Measurements from ENCODE around the gene KIT. TPM values are rescaled to one million over a fixed set of nuclear protein-coding genes. Genes with fewer than 3 reads are reported as not detected.

The KIT gene
- total and polyA plus RNA-seq, 2 donors (not counting 1 experiment from before 2014, with no cell fraction given) = 0.01 TPM; not detected in 1

DNA sequence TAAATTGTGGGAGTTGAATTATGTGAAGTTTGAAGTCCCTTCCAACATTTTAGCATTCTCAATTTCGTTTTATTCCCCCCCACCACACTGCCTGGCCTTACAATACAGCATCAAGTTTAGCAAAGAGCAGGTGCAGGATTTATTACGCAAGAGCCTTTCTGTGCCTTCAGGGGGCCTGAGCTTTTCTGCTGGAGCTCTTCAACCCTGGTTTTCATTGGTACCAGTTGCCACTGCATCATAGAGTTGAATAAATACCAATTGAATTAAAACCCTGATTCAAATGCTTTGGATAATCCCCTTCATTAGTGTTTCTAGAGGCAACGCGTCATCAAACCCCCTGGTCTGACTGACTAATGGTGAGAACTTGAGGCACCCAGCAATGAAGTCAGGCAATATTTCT is 43.6 kb upstream of the KIT start:
- Histone ChIP-seq H3K4me1 (ENCODE audit: control insufficient read depth in 2 of 2, insufficient read depth in 2 of 2, low read length in 2 of 2) (no peaks in the 10 kb centered on the region), H3K27me3 (replicated peaks in 1 of 4; ENCODE audit: control extremely low read depth in 1 of 4, control insufficient read depth in 3 of 4, insufficient read depth in 4 of 4, low read length in 3 of 4) (no peaks in the 10 kb centered on the region), H3K79me2 (ENCODE audit: control insufficient read depth, insufficient read depth, low read length) (no peaks in the 10 kb centered on the region), H2AFZ (ENCODE audit: insufficient read depth, low read depth, low read length, poor library complexity, severe bottlenecking) (no peak overlapping the region), H4K20me1 (ENCODE audit: control insufficient read depth, insufficient read depth, low read length, poor library complexity, severe bottlenecking) (no peaks in the 10 kb centered on the region), H3K4me3 (ENCODE audit: control extremely low read depth in 1 of 5, extremely low read depth in 1 of 5, insufficient read depth in 1 of 5, low read depth in 2 of 5, low read length in 4 of 5) (no peak overlapping the region), H3K9me3 (ENCODE audit: control extremely low read depth in 1 of 3, control insufficient read depth in 2 of 3, insufficient read depth in 1 of 3, low read length in 2 of 3) (no peaks in the 10 kb centered on the region), H3K4me2 (replicated peaks; ENCODE audit: low read depth, low read length, poor library complexity, severe bottlenecking) (no peak overlapping the region), H3K9ac (ENCODE audit: low read length) (no peak overlapping the region), H3K27ac (ENCODE audit: low read length in 2 of 2) (no peak overlapping the region), H3K36me3 (replicated peaks in 1 of 2; ENCODE audit: control extremely low read depth in 1 of 2, control insufficient read depth in 1 of 2, extremely low read depth in 1 of 2, insufficient read depth in 2 of 2, low read length in 1 of 2) (no peaks in the 10 kb centered on the region)
- Mint-ChIP-seq H3K27me3 (peaks cover 7% of the 10 kb centered on the region), H3K4me3 (no peak overlapping the region), H3K4me1 (no peaks in the 10 kb centered on the region), H3K9me3 (ENCODE audit: insufficient read depth) (no peaks in the 10 kb centered on the region), H3K27ac (no peak overlapping the region)
- 100% methylated on average over 1 of the region's 4 CpGs for WGBS (ENCODE audit: insufficient coverage)
- POLR2A ChIA-PET = no interaction called here
- CTCF ChIA-PET = no interaction called here
- no peak for ATAC-seq (ENCODE audit: low read depth)
- intact Hi-C loops (cut with micrococcal nuclease) = no loop called here
- no peak for TF ChIP-seq EZH2 (IDR thresholded peaks at IDR 0.05; ENCODE audit: borderline replicate concordance, insufficient read depth, low read depth, low read length, poor library complexity, severe bottlenecking)
- TF ChIP-seq, protein P1, sequence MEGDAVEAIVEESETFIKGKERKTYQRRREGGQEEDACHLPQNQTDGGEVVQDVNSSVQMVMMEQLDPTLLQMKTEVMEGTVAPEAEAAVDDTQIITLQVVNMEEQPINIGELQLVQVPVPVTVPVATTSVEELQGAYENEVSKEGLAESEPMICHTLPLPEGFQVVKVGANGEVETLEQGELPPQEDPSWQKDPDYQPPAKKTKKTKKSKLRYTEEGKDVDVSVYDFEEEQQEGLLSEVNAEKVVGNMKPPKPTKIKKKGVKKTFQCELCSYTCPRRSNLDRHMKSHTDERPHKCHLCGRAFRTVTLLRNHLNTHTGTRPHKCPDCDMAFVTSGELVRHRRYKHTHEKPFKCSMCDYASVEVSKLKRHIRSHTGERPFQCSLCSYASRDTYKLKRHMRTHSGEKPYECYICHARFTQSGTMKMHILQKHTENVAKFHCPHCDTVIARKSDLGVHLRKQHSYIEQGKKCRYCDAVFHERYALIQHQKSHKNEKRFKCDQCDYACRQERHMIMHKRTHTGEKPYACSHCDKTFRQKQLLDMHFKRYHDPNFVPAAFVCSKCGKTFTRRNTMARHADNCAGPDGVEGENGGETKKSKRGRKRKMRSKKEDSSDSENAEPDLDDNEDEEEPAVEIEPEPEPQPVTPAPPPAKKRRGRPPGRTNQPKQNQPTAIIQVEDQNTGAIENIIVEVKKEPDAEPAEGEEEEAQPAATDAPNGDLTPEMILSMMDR (IDR thresholded peaks at IDR 0.05) = no peak
- no peak for DNase-seq

DNA sequence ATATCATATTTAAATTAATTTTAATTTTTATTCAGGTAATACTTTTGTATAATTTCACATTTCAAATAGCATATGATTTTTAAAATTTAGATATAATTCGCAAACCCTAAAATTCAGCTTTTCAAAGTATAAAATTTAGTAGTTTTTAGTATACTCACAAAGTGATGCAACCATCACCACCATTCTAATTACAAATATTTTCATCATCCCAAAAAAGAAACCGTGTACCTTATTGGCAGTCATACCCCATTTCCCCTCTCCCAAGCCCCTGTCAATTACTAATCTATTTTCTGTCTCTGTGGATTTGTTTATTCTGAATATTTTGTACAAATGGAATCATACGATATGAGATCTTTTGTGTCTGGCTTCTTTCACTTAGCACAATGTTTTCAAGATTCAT is 37.0 kb upstream of the KIT start:
- DNase-seq (no peak), ATAC-seq (ENCODE audit: low read depth) (no peak)
- Histone ChIP-seq H3K79me2 (ENCODE audit: control insufficient read depth, insufficient read depth, low read length) (no peaks in the 10 kb centered on the region), H4K20me1 (ENCODE audit: control insufficient read depth, insufficient read depth, low read length, poor library complexity, severe bottlenecking) (no peaks in the 10 kb centered on the region), H3K27ac (ENCODE audit: low read length in 2 of 2) (no peak overlapping the region), H3K9ac (ENCODE audit: low read length) (no peak overlapping the region), H3K4me2 (replicated peaks; ENCODE audit: low read depth, low read length, poor library complexity, severe bottlenecking) (no peak overlapping the region), H3K36me3 (replicated peaks in 1 of 2; ENCODE audit: control extremely low read depth in 1 of 2, control insufficient read depth in 1 of 2, extremely low read depth in 1 of 2, insufficient read depth in 2 of 2, low read length in 1 of 2) (no peaks in the 10 kb centered on the region), H3K4me1 (ENCODE audit: control insufficient read depth in 2 of 2, insufficient read depth in 2 of 2, low read length in 2 of 2) (no peaks in the 10 kb centered on the region), H3K4me3 (ENCODE audit: control extremely low read depth in 1 of 5, extremely low read depth in 1 of 5, insufficient read depth in 1 of 5, low read depth in 2 of 5, low read length in 4 of 5) (no peak overlapping the region), H3K27me3 (replicated peaks in 1 of 4; ENCODE audit: control extremely low read depth in 1 of 4, control insufficient read depth in 3 of 4, insufficient read depth in 4 of 4, low read length in 3 of 4) (peaks cover 0 to under 1% (median 0%) of the 10 kb centered on the region in 4 experiments), H2AFZ (ENCODE audit: insufficient read depth, low read depth, low read length, poor library complexity, severe bottlenecking) (no peak overlapping the region), H3K9me3 (ENCODE audit: control extremely low read depth in 1 of 3, control insufficient read depth in 2 of 3, insufficient read depth in 1 of 3, low read length in 2 of 3) (no peaks in the 10 kb centered on the region)
- WGBS (ENCODE audit: insufficient coverage) = no CpG with 5 or more reads among the region's 3 CpGs
- ChIA-PET CTCF (no interaction called here), POLR2A (no interaction called here)
- H3K4me1 Mint-ChIP-seq = no peaks in the 10 kb centered on the region
- peaks cover 4% of the 10 kb centered on the region for H3K27me3 Mint-ChIP-seq
- intact Hi-C loops (cut with micrococcal nuclease) = no loop called here
- no peaks in the 10 kb centered on the region for H3K9me3 Mint-ChIP-seq (ENCODE audit: insufficient read depth)
- H3K27ac Mint-ChIP-seq = no peak overlapping the region
- TF ChIP-seq, protein P1 (IDR thresholded peaks at IDR 0.05) = no peak
- TF ChIP-seq EZH2 (IDR thresholded peaks at IDR 0.05; ENCODE audit: borderline replicate concordance, insufficient read depth, low read depth, low read length, poor library complexity, severe bottlenecking) = no peak
- H3K4me3 Mint-ChIP-seq = no peak overlapping the region
